ENCODE results near the gene VWA7. TPM values are rescaled to one million over a fixed set of nuclear protein-coding genes. Genes with fewer than 3 reads are reported as not detected.
"Not testable (repeated sequence)": the region's sequence is repeated elsewhere in the genome, so short reads cannot be mapped to it uniquely, and the experiment has no call there.

Gene VWA7
- under 0.01 TPM for total RNA-seq

- FAIRE-seq, result no peak
- peak in 1 of 2 donors; percentile 78 for DNase-seq (ENCODE audit: low spot score in 2 of 2)
Observed at GRCh38 chr6:31776989-31777666, at the start of gene VWA7. VWA7 (minus strand) TSS chr6:31777328; CDS start chr6:31776779, 549 bp downstream.

GRCh38 chr6:31826793-31827285 lies 49.7 kb upstream of the VWA7 start:
- peak in 1 of 2 donors; percentile 44 for DNase-seq (ENCODE audit: low spot score in 2 of 2)
- FAIRE-seq, result no peak

- DNase-seq (ENCODE audit: low spot score in 2 of 2) (no peak), FAIRE-seq (no peak)
Observed at GRCh38 chr6:31825553-31825952, 48.4 kb upstream of the VWA7 start.

GRCh38 chr6:31823592-31824196 lies 46.6 kb upstream of the VWA7 start:
- FAIRE-seq, result not testable (repeated sequence)

GRCh38 chr6:31822036-31822821 lies 45.1 kb upstream of the VWA7 start:
- no peak for FAIRE-seq

More at GRCh38 chr6:31823592-31824196, 46.6 kb upstream of the VWA7 start:
- DNase-seq (ENCODE audit: low spot score in 2 of 2), result not testable (repeated sequence)

GRCh38 chr6:31821301-31822035 lies 44.3 kb upstream of the VWA7 start:
- FAIRE-seq (no peak), DNase-seq (ENCODE audit: low spot score in 2 of 2) (no peak)

More at GRCh38 chr6:31822036-31822821, 45.1 kb upstream of the VWA7 start:
- DNase-seq (ENCODE audit: low spot score in 2 of 2), result peak in 1 of 2 donors; percentile 59

- DNase-seq (ENCODE audit: low spot score in 2 of 2); FAIRE-seq: not testable (repeated sequence)
Observed at GRCh38 chr6:31820399-31820798, 43.3 kb upstream of the VWA7 start.

GRCh38 chr6:31819871-31820299 lies 42.8 kb upstream of the VWA7 start:
- FAIRE-seq, result no peak
- DNase-seq (ENCODE audit: low spot score in 2 of 2), result no peak

GRCh38 chr6:31817929-31818511 lies 40.9 kb upstream of the VWA7 start:
- FAIRE-seq; DNase-seq (ENCODE audit: low spot score in 2 of 2): not testable (repeated sequence)

- DNase-seq (ENCODE audit: low spot score in 2 of 2); FAIRE-seq: not testable (repeated sequence)
Observed at GRCh38 chr6:31817133-31817928, 40.2 kb upstream of the VWA7 start.

GRCh38 chr6:31815025-31815838 lies 38.1 kb upstream of the VWA7 start, which contains the start of the genes HSPA1A and HSPA1L:
HSPA1A (plus strand) TSS chr6:31815543; CDS start chr6:31815757, 214 bp downstream.
HSPA1L (minus strand) TSS chr6:31815283; CDS start chr6:31811972, 3,311 bp downstream.
- FAIRE-seq (peak; percentile 91), DNase-seq (ENCODE audit: low spot score in 2 of 2) (peak; percentile 87 to 92)

- DNase-seq (ENCODE audit: low spot score in 2 of 2) (peak; percentile 82 to 84), FAIRE-seq (no peak)
Observed at GRCh38 chr6:31814677-31815024, 37.5 kb upstream of the VWA7 start.

- FAIRE-seq (no peak), DNase-seq (ENCODE audit: low spot score in 2 of 2) (no peak)
Observed at GRCh38 chr6:31813465-31813849, 36.3 kb upstream of the VWA7 start.

- FAIRE-seq, result no peak
- DNase-seq (ENCODE audit: low spot score in 2 of 2), result no peak
Observed at GRCh38 chr6:31811645-31812044, 34.5 kb upstream of the VWA7 start.

GRCh38 chr6:31808599-31808998 lies 31.5 kb upstream of the VWA7 start:
- DNase-seq (ENCODE audit: low spot score in 2 of 2); FAIRE-seq: not testable (repeated sequence)

- DNase-seq (ENCODE audit: low spot score in 2 of 2), result peak; percentile 96 to 98
- no peak for FAIRE-seq
Observed at GRCh38 chr6:31806470-31807272, 29.5 kb upstream of the VWA7 start, which contains the start of gene LSM2. LSM2 (minus strand) TSS chr6:31806966; CDS start chr6:31806757, 209 bp downstream.

- DNase-seq (ENCODE audit: low spot score in 2 of 2) (no peak), FAIRE-seq (no peak)
Observed at GRCh38 chr6:31805939-31806469, 28.9 kb upstream of the VWA7 start.

Measured in frontal cortex (tissue), 4 donors.